IMR-90 (cell line): Measurements from ENCODE around the gene PROSER2. TPM values are rescaled to one million over a fixed set of nuclear protein-coding genes. Genes with fewer than 3 reads are reported as not detected.

Source experiments
- ATAC-seq: fragments of 200-7000 bp; cut with Tn5 transposase; 2 replicates; pipeline ENCODE4 v1.9.1; 2020; ENCODE audit warnings: low read depth, mild to moderate bottlenecking, moderate library complexity
- BruUV-seq: library from RNA; stranded (reverse); fragments of 400-500 nt; replicated peaks from 2 replicates; lab custom pipeline; 2021; lab: Mats Ljungman, UMichigan
- CTCF ChIA-PET: fragments of 300-600 bp; formaldehyde crosslinking; extraction: SDS; loops from one replicate; lab custom pipeline; 2021; ENCODE audit warnings: antibody characterized with exemption; lab: Yijun Ruan, JAX
- POLR2A ChIA-PET: fragments of 300-600 bp; sonication (Branson Sonifier 250); formaldehyde crosslinking; loops from one replicate; lab custom pipeline; 2022; ENCODE audit warnings: antibody characterized with exemption; ENCODE audit not compliant: unreplicated experiment; lab: Charles Lee
- DNase-seq: peaks from one replicate; pipeline ENCODE4 v3.0.0; 2013
- H2AFZ ChIP-seq: replicated peaks from 2 replicates; pipeline ENCODE3; 2013; ENCODE audit warnings: low read length, mild to moderate bottlenecking; ENCODE audit not compliant: poor library complexity
- H2AK5ac ChIP-seq: 2 replicates; pipeline ENCODE4 v1.6.1; 2013; ENCODE audit warnings: low read depth, low read length, inconsistent platforms
- H2AK9ac ChIP-seq: replicated peaks from 2 replicates; pipeline ENCODE3; 2013; ENCODE audit warnings: mild to moderate bottlenecking, low read depth, low read length, moderate library complexity; ENCODE audit not compliant: poor library complexity
- H2BK120ac ChIP-seq: 2 replicates; pipeline ENCODE4 v1.6.1; 2013; ENCODE audit warnings: low read depth, low read length, inconsistent platforms
- H2BK15ac ChIP-seq: 3 replicates; pipeline ENCODE4 v1.6.1; 2013; ENCODE audit warnings: low read depth, low read length, inconsistent platforms
- H2BK20ac ChIP-seq: 2 replicates; pipeline ENCODE4 v1.6.1; 2013; ENCODE audit warnings: low read depth, mild to moderate bottlenecking, inconsistent platforms, low read length, moderate library complexity
- H2BK5ac ChIP-seq: 2 replicates; pipeline ENCODE4 v1.6.1; 2013; ENCODE audit warnings: mild to moderate bottlenecking, low read depth, low read length, inconsistent platforms; ENCODE audit not compliant: poor library complexity, severe bottlenecking
- H3K14ac ChIP-seq: replicated peaks from 2 replicates; pipeline ENCODE4 v1.6.1; 2013; ENCODE audit warnings: low read depth, low read length, inconsistent platforms
- H3K18ac ChIP-seq: 2 replicates; pipeline ENCODE4 v1.6.1; 2013; ENCODE audit warnings: low read depth, low read length, control low read depth
- H3K23ac ChIP-seq: 2 replicates; pipeline ENCODE4 v1.6.1; 2013; ENCODE audit warnings: low read depth, low read length, inconsistent platforms
- H3K27ac ChIP-seq: 2 replicates; pipeline ENCODE4 v1.5.1; 2013; ENCODE audit warnings: mild to moderate bottlenecking, control low read depth, low read length; ENCODE audit not compliant: insufficient read depth
- H3K27me3 ChIP-seq: 2 replicates; pipeline ENCODE4 v1.6.1; 2013; ENCODE audit warnings: low read length; ENCODE audit not compliant: control insufficient read depth, insufficient read depth
- H3K36me3 ChIP-seq: 2 replicates; pipeline ENCODE4 v1.6.1; 2013; ENCODE audit warnings: low read length, mixed read lengths; ENCODE audit not compliant: control insufficient read depth, insufficient read depth
- H3K4ac ChIP-seq: 2 replicates; pipeline ENCODE4 v1.6.1; 2013; ENCODE audit warnings: low read depth, low read length, inconsistent platforms
- H3K4me1 ChIP-seq: 2 replicates; pipeline ENCODE4 v1.6.1; 2013; ENCODE audit warnings: low read length, mixed read lengths; ENCODE audit not compliant: control insufficient read depth, insufficient read depth
- H3K4me2 ChIP-seq: 2 replicates; pipeline ENCODE4 v1.6.1; 2013; ENCODE audit warnings: low read depth, mild to moderate bottlenecking, control low read depth, low read length, moderate library complexity
- H3K4me3 ChIP-seq: 2 replicates; pipeline ENCODE4 v1.5.1; 2013; ENCODE audit warnings: low read depth, mild to moderate bottlenecking, control low read depth, low read length, moderate library complexity; ENCODE audit not compliant: insufficient read depth
- H3K56ac ChIP-seq: 2 replicates; pipeline ENCODE4 v1.6.1; 2013; ENCODE audit warnings: low read length, inconsistent platforms; ENCODE audit not compliant: insufficient read depth; ENCODE audit errors: extremely low read depth
- H3K79me1 ChIP-seq, 2 experiments: 2 replicates each; pipeline ENCODE4 v1.6.1; 2013; ENCODE audit warnings: low read length in 2 of 2, inconsistent platforms in 1 of 2, low read depth in 1 of 2
- H3K9ac ChIP-seq: 2 replicates; pipeline ENCODE4 v1.6.1; 2013; ENCODE audit warnings: low read depth, low read length, control low read depth
- H3K9me1 ChIP-seq: 2 replicates; pipeline ENCODE4 v1.6.1; 2013; ENCODE audit warnings: low read length, inconsistent platforms; ENCODE audit not compliant: insufficient read depth
- H3K9me3 ChIP-seq: 2 replicates; pipeline ENCODE4 v1.6.1; 2013; ENCODE audit warnings: low read length; ENCODE audit not compliant: control insufficient read depth, insufficient read depth
- H4K20me1 ChIP-seq: 2 replicates; pipeline ENCODE4 v1.6.1; 2013; ENCODE audit warnings: low read length, inconsistent platforms; ENCODE audit not compliant: insufficient read depth
- H4K5ac ChIP-seq: 2 replicates; pipeline ENCODE4 v1.6.1; 2013; ENCODE audit warnings: mild to moderate bottlenecking, low read depth, low read length, control low read depth
- H4K8ac ChIP-seq, 2 experiments: 2 replicates each; pipeline ENCODE4 v1.6.1; 2013; ENCODE audit warnings: low read depth in 2 of 2, low read length in 2 of 2, control low read depth in 1 of 2, inconsistent platforms in 1 of 2
- H4K91ac ChIP-seq: 2 replicates; pipeline ENCODE4 v1.6.1; 2013; ENCODE audit warnings: low read depth, low read length, inconsistent platforms; ENCODE audit not compliant: insufficient read depth
- CEBPB ChIP-seq: IDR thresholded peaks from 2 replicates; pipeline ENCODE4 v1.6.1; 2012; ENCODE audit warnings: low read depth, low read length, improper control_type of control experiment
- NFE2L2 ChIP-seq: fragments of 150-350 bp; IDR thresholded peaks from 2 replicates; pipeline ENCODE4 v1.6.1; 2016; ENCODE audit warnings: low read depth, mild to moderate bottlenecking, low read length
- WGBS, 2 experiments: methylation state at CpG; one replicate each; pipeline versions ENCODE4 v1.1.5 to v1.1.7; 2013; ENCODE audit warnings: missing lambda C conversion rate in 2 of 2; ENCODE audit not compliant: insufficient read length in 1 of 2; ENCODE audit errors: extremely low coverage in 2 of 2; 5-methylcytosine and 5-hydroxymethylcytosine counted together
- dilution Hi-C: fragments of 300-500 bp; cut with HindIII; formaldehyde crosslinking; loops from one replicate; pipeline ENCODE4 v1.14.3; 2018; ENCODE audit warnings: low sequenced_read_pairs; ENCODE audit not compliant: unreplicated experiment
- in situ Hi-C: fragments of 300-500 bp; cut with MboI; formaldehyde crosslinking; loops from 3 replicates; pipeline ENCODE4 v1.14.3; 2019; ENCODE audit warnings: low sequenced_read_pairs, inconsistent platforms, mixed read lengths
- intact Hi-C: fragments of 100-400 bp; cut with micrococcal nuclease; formaldehyde crosslinking; loops from 2 replicates; pipeline ENCODE4 v1.10.0; 2022
- polyA plus RNA-seq, 3 experiments: library from polyadenylated mRNA; depleted of rRNA; stranded (reverse); fragments of >200 nt; gene quantifications; 2 replicates each; pipeline ENCODE4 v1.2.3, GENCODE V29; 2012; ENCODE audit warnings: low replicate concordance in 1 of 3
- total RNA-seq: library from RNA; depleted of rRNA; stranded (reverse); fragments of >200 nt; gene quantifications from 2 replicates; pipeline ENCODE4 v1.2.3, GENCODE V29; 2012

Gene PROSER2
- total and polyA plus RNA-seq, 2 of the 4 experiments (the other 2 are of a cell fraction): 1.4 to 2.0 TPM

DNA sequence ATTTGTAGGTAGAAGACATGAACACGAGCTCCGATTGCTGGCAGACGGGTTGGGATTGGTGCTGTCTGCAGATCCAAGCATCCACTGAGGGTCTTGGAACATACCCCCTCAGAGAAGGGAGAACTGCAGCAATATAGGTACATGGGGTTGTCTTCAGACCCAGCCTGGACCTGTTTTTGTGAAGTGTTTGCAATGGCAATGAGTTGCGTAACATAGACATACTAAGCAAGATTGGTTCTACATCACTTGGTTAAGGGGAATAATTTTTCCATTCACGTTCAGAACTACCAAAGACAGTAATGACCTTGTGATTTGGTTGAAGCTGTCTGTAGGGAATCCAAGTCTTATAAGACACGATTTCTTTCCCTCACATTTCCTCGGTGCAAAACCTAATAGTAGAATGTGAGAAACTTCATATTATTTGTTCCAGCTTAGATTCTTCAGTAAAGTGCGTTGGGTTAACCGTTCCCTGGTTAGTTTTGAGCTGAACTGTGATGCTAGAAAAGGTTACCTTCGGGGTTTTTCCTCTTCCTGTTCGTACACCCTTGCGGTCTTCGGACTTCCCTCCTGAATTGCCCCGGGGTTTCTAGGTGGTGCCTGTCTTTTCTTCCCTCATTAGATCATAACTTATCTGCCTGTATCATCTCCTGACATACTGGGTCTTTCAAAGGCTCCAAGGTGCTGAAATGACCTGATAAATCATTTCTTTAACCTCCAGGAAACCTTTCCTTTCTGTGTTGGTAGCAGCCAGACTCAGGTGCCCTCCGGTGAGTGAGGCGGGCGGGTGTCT lies 14.4 kb downstream of the PROSER2 start:
- Histone ChIP-seq H2AK9ac (no peak overlapping the region), H2BK120ac (no peak overlapping the region), H2BK15ac (no peak overlapping the region), H2BK20ac (no peak overlapping the region), H3K36me3 (no peaks in the 10 kb centered on the region), H3K9me3 (no peaks in the 10 kb centered on the region), H3K14ac (no peak overlapping the region), H4K5ac (no peak overlapping the region), H3K56ac (no peak overlapping the region), H3K4me3 (no peak overlapping the region), H3K9ac (no peak overlapping the region), H4K91ac (no peak overlapping the region), H4K20me1 (no peaks in the 10 kb centered on the region), H3K79me1 (peaks cover 0 to 8% of the 10 kb centered on the region in 2 experiments; a peak in 2 of 4 replicates), H3K9me1 (no peaks in the 10 kb centered on the region; the same call in 1 of the 2 replicates), H3K4me1 (peaks cover 1% of the 10 kb centered on the region; the same call in 1 of the 2 replicates), H3K4ac (no peak overlapping the region), H2BK5ac (no peak overlapping the region), H3K18ac (no peak overlapping the region), H3K4me2 (no peak overlapping the region), H3K23ac (no peak overlapping the region), H4K8ac (no peak overlapping the region), H3K27me3 (no peaks in the 10 kb centered on the region), H3K27ac (no peak overlapping the region), H2AFZ (no peak overlapping the region), H2AK5ac (no peak overlapping the region)
- no peak for DNase-seq
- no CpG with 5 or more reads among the region's 17 CpGs for WGBS, 2 experiments
- BruUV-seq: no TSS peak
- intact Hi-C loops (no loop called here), dilution Hi-C loops (no loop called here), in situ Hi-C loops (no loop called here)
- CTCF ChIA-PET: no interaction called here
- no peak for TF ChIP-seq NFE2L2
- peak; percentile 80 for TF ChIP-seq CEBPB
- no peak for ATAC-seq
- POLR2A ChIA-PET: no interaction called here
